GM21526 (cell line): Measurements from ENCODE around the gene CLCN5.

Experiments
- ATAC-seq: cut with Tn5 transposase; IDR thresholded peaks from one replicate; pipeline ENCODE4 v1.9.1; 2021; ENCODE audit warnings: moderate library complexity; ENCODE audit not compliant: unreplicated experiment, low FRiP score

CLCN5 gene

DNA sequence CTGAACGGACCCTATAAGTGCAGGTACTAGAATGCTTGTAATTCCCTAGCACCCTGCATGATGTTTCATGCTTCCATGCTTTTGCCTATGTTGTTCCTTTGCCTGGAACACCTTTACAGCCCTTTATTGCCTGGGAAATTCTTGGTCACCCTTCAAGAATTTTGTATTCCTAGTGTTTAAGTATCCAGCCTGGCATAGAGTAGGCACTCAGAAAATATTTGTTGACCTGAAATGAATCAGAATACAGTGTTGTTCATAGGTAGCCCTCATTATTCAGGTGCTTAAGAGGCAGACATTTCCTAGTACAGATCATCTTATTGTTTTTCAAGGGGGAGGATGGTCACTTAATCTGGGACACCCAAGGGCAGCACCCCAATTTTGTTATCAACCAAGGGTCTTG is 203.1 kb downstream of the CLCN5 start:
- ATAC-seq: no peak

DNA sequence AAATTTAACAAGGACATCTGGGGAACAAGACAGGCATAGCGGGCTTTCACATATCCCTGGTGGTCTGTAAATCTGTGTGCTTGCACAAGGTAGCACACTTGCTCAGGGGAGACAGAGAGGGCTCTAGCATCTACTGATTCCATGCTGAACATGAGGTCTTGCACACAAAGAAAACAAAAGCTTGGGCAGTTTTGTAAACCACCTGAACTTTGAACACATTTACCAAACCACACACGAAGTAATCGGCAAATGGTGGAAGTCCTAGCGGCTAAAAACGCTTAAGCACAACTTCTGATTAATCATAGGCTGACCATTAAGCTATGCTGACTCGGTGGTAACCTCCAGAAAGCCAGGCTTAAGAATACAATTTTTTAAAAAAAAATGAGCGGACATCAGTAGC is 225.6 kb downstream of the CLCN5 start:
- ATAC-seq: no peak
